ACC112 (cell line): ENCODE measurements around the gene LDLRAD3.

ENCODE experiments used
- H2AFZ ChIP-seq: fragments of 200-600 bp; sonication (generic); one replicate; pipeline ENCODE4 v1.6.0; 2017; ENCODE audit warnings: antibody characterized with exemption, low read length; ENCODE audit not compliant: unreplicated experiment
- H3K27ac ChIP-seq: fragments of 200-600 bp; sonication (generic); 2 replicates; pipeline ENCODE4 v1.5.1; 2014; ENCODE audit warnings: low read depth, mild to moderate bottlenecking, antibody characterized with exemption, low read length, moderate library complexity
- H3K27me3 ChIP-seq: fragments of 200-600 bp; sonication (generic); 2 replicates; pipeline ENCODE4 v1.6.1; 2014; ENCODE audit warnings: mild to moderate bottlenecking, antibody characterized with exemption, low read length, moderate library complexity, mixed read lengths; ENCODE audit not compliant: insufficient read depth
- H3K36me3 ChIP-seq: fragments of 200-600 bp; sonication (generic); 2 replicates; pipeline ENCODE4 v1.6.1; 2016; ENCODE audit warnings: mild to moderate bottlenecking, antibody characterized with exemption, low read length, moderate library complexity, mixed read lengths; ENCODE audit not compliant: insufficient read depth
- H3K4me1 ChIP-seq: fragments of 200-600 bp; sonication (generic); one replicate; pipeline ENCODE4 v1.6.1; 2016; ENCODE audit warnings: low read length, mixed read lengths; ENCODE audit not compliant: insufficient read depth, unreplicated experiment, control insufficient read depth
- H3K4me3 ChIP-seq: fragments of 200-600 bp; sonication (generic); 2 replicates; pipeline ENCODE4 v1.5.1; 2014; ENCODE audit warnings: mild to moderate bottlenecking, low read depth, low read length
- H3K79me2 ChIP-seq: fragments of 200-600 bp; sonication (generic); one replicate; pipeline ENCODE4 v1.6.0; 2016; ENCODE audit warnings: low read length; ENCODE audit not compliant: control insufficient read depth, unreplicated experiment, insufficient read depth

LDLRAD3 gene

GRCh38 chr11:36101466-36101865 lies 157.6 kb downstream of the LDLRAD3 start:
- H3K27me3 ChIP-seq: no peaks in the 10 kb centered on the region
- peaks cover 3% of the 10 kb centered on the region; the same call in 1 of the 2 replicates for H3K36me3 ChIP-seq
- no peak overlapping the region for H3K4me3 ChIP-seq
- peaks cover 7% of the 10 kb centered on the region for H3K4me1 ChIP-seq
- no peak overlapping the region for H2AFZ ChIP-seq
- no peak overlapping the region for H3K27ac ChIP-seq
- no peaks in the 10 kb centered on the region for H3K79me2 ChIP-seq

DNA sequence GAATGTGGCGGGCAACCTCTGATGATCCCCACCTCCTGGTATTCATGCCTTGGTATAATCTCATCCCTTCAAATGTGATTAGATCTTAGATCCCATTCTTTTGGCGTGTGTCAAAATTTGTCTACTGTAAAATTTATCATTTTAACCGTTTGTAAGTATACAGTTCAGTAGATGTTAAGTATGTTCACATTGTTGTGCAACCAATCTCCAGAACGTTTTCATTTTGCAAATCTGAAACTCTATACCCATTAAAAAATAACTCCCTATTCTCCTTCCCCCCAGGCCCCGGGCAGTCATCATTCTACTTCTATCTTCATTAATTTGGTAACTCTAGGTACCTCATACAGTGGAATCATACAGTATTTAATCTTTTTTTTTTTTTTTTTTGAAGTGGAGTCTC lies 159.0 kb downstream of the LDLRAD3 start:
- Histone ChIP-seq H3K4me1 (peaks cover 6% of the 10 kb centered on the region), H3K27me3 (no peaks in the 10 kb centered on the region), H3K27ac (no peak overlapping the region), H3K36me3 (peaks cover 3% of the 10 kb centered on the region; the same call in 1 of the 2 replicates), H3K4me3 (no peak overlapping the region), H3K79me2 (no peaks in the 10 kb centered on the region), H2AFZ (no peak overlapping the region)

GRCh38 chr11:36103933-36104530 lies 160.2 kb downstream of the LDLRAD3 start:
- H3K4me3 ChIP-seq: no peak overlapping the region
- no peaks in the 10 kb centered on the region for H3K4me1 ChIP-seq
- peaks cover 3% of the 10 kb centered on the region; the same call in 1 of the 2 replicates for H3K36me3 ChIP-seq
- no peaks in the 10 kb centered on the region for H3K27me3 ChIP-seq
- H3K79me2 ChIP-seq: no peaks in the 10 kb centered on the region
- no peak overlapping the region for H3K27ac ChIP-seq
- H2AFZ ChIP-seq: no peak overlapping the region

DNA sequence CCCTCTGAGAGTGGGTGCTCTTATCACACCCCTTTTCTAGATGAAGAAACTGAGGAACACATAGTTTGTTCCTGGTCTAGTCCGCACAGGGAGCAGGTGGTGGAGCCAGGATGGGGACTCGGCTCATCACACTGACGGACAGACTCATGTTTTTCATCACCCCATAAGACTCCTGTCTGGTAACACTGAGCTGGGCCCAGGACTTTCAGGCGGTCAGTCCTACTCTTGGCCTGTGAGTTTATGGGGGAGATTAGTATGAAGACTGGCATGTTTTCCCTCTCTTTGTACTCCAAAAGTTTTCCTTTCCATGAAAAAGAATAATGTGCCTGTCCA lies 160.8 kb downstream of the LDLRAD3 start:
- Histone ChIP-seq H3K36me3 (peaks cover 3% of the 10 kb centered on the region; the same call in 1 of the 2 replicates), H3K4me3 (no peak overlapping the region), H3K27ac (no peak overlapping the region), H2AFZ (no peak overlapping the region), H3K4me1 (no peaks in the 10 kb centered on the region), H3K27me3 (no peaks in the 10 kb centered on the region), H3K79me2 (no peaks in the 10 kb centered on the region)

GRCh38 chr11:36105743-36106581 lies 162.1 kb downstream of the LDLRAD3 start:
- H3K4me1 ChIP-seq: no peaks in the 10 kb centered on the region
- no peaks in the 10 kb centered on the region; the same call in 1 of the 2 replicates for H3K36me3 ChIP-seq
- no peak overlapping the region for H3K4me3 ChIP-seq
- no peaks in the 10 kb centered on the region for H3K27me3 ChIP-seq
- H2AFZ ChIP-seq: no peak overlapping the region
- H3K27ac ChIP-seq: no peak overlapping the region
- no peaks in the 10 kb centered on the region for H3K79me2 ChIP-seq

DNA sequence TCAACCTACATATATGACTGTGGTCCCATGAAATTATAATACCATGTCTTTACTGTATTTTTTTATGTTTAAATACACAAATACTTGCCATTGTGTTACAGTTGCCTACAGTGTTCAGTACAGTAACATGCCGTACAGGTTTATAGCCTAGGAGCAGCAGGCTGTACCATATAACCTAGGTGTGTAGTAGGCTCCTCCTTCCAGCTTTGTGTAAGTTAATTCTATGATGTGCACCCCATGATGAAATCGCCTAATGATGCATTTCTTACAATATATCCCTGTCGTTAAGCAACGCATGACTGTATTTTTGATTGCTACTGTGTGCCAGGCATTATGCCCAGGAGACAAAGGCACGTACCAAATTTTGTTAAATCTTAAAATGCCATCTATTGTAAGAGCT lies 163.7 kb downstream of the LDLRAD3 start:
- Histone ChIP-seq H3K27me3 (no peaks in the 10 kb centered on the region), H3K79me2 (no peaks in the 10 kb centered on the region), H3K4me1 (no peaks in the 10 kb centered on the region), H3K4me3 (no peak overlapping the region), H2AFZ (no peak overlapping the region), H3K27ac (no peak overlapping the region), H3K36me3 (peaks cover 3% of the 10 kb centered on the region)

- H3K27ac ChIP-seq: no peak overlapping the region
- no peaks in the 10 kb centered on the region for H3K79me2 ChIP-seq
- H3K27me3 ChIP-seq: no peaks in the 10 kb centered on the region
- peaks cover 14% of the 10 kb centered on the region for H3K36me3 ChIP-seq
- H3K4me3 ChIP-seq: no peak overlapping the region
- no peaks in the 10 kb centered on the region for H3K4me1 ChIP-seq
- H2AFZ ChIP-seq: no peak overlapping the region
Measured at GRCh38 chr11:36108881-36109589, 165.2 kb downstream of the LDLRAD3 start.

GRCh38 chr11:36109590-36109849 lies 165.7 kb downstream of the LDLRAD3 start:
- Histone ChIP-seq H3K4me3 (no peak overlapping the region), H3K27ac (no peak overlapping the region), H2AFZ (no peak overlapping the region), H3K4me1 (no peaks in the 10 kb centered on the region), H3K36me3 (peaks cover 16% of the 10 kb centered on the region), H3K79me2 (no peaks in the 10 kb centered on the region), H3K27me3 (no peaks in the 10 kb centered on the region)

DNA sequence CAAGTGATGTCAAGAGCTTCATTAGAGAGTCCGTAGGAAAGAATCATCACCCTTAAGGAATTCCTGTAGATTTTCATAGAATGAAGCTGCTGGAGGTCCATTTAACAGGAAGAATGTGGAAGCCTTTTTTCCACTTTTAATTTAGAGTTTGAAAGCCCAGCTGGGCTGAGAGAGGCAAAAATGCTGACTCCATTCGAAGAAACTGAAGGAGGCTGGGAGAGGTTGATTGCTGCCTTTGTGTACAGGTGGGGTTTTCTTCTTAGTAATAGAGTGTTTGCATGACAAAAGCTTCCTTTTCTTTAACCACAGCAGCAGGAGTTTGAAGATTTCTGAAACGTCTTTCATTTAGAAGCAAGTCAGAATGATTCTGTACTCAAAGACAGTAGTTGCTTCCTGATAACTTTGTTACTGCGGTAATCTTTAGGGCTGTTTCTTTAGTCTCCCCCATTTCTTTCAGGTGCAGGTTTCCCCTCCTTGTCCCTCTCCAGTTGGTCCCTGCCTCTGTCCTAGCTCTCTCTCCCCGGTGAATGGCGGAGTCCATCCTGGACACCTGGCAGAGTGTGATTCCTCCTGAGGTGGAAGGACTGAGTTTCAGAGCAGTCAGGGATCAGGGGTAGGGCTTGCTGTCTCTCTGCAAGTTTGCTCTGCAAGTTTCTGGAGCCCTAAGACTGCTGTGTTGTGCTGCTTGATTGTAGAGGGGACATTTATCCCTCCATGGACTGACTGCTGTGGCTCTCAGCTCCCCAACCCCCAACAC lies 166.2 kb downstream of the LDLRAD3 start:
- Histone ChIP-seq H2AFZ (no peak overlapping the region), H3K4me3 (no peak overlapping the region), H3K27ac (no peak overlapping the region), H3K79me2 (no peaks in the 10 kb centered on the region), H3K4me1 (no peaks in the 10 kb centered on the region), H3K36me3 (peaks cover 16% of the 10 kb centered on the region), H3K27me3 (no peaks in the 10 kb centered on the region)

- H3K79me2 ChIP-seq: no peaks in the 10 kb centered on the region
- H2AFZ ChIP-seq: no peak overlapping the region
- no peak overlapping the region for H3K27ac ChIP-seq
- peaks cover 19% of the 10 kb centered on the region for H3K36me3 ChIP-seq
- H3K4me1 ChIP-seq: no peaks in the 10 kb centered on the region
- H3K4me3 ChIP-seq: no peak overlapping the region
- no peaks in the 10 kb centered on the region for H3K27me3 ChIP-seq
Measured at GRCh38 chr11:36110668-36111410, 167.0 kb downstream of the LDLRAD3 start.
